OCI-LY7 (cell line): ENCODE data around the gene ADPRHL1. TPM values are rescaled to one million over a fixed set of nuclear protein-coding genes. Genes with fewer than 3 reads are reported as not detected.

Source experiments
- BruUV-seq: library from RNA; stranded (reverse); fragments of 400-500 nt; replicated peaks from 2 replicates; lab custom pipeline; 2021; lab: Mats Ljungman, UMichigan
- CTCF ChIA-PET: fragments of 300-600 bp; sonication (Branson Sonifier 250); formaldehyde crosslinking; loops from one replicate; lab custom pipeline; 2022; ENCODE audit warnings: antibody characterized with exemption; ENCODE audit not compliant: unreplicated experiment; lab: Charles Lee
- POLR2A ChIA-PET: fragments of 300-600 bp; sonication (Branson Sonifier 250); formaldehyde crosslinking; loops from one replicate; lab custom pipeline; 2022; ENCODE audit warnings: antibody characterized with exemption; lab: Charles Lee
- DNase-seq: peaks from one replicate; pipeline ENCODE4 v3.0.0-alpha.2; 2015; ENCODE audit warnings: low spot score
- H2AFZ ChIP-seq: fragments of 200-600 bp; sonication (generic), shearing (Covaris generic); 2 replicates; pipeline ENCODE4 v1.6.1; 2014; ENCODE audit warnings: mild to moderate bottlenecking, antibody characterized with exemption, low read length, moderate library complexity
- H3K27ac ChIP-seq: fragments of 200-600 bp; sonication (generic); 2 replicates; pipeline ENCODE4 v1.5.1; 2014; ENCODE audit warnings: mixed run types, low read depth, mild to moderate bottlenecking, moderate library complexity, low read length, inconsistent platforms; ENCODE audit not compliant: poor library complexity, severe bottlenecking
- H3K36me3 ChIP-seq: fragments of 200-600 bp; sonication (generic); 2 replicates; pipeline ENCODE4 v1.6.1; 2014; ENCODE audit warnings: mild to moderate bottlenecking, antibody characterized with exemption, low read length, moderate library complexity, mixed read lengths; ENCODE audit not compliant: insufficient read depth
- H3K4me1 ChIP-seq: fragments of 200-600 bp; sonication (generic); 2 replicates; pipeline ENCODE4 v1.5.1; 2014; ENCODE audit warnings: mild to moderate bottlenecking, low read length; ENCODE audit not compliant: insufficient read depth, poor library complexity, severe bottlenecking
- H3K4me2 ChIP-seq: fragments of 200-600 bp; sonication (generic); 2 replicates; pipeline ENCODE4 v1.6.1; 2014; ENCODE audit warnings: mild to moderate bottlenecking, low read length
- H3K4me3 ChIP-seq: fragments of 200-600 bp; sonication (generic); 2 replicates; pipeline ENCODE4 v1.5.1; 2014; ENCODE audit warnings: mild to moderate bottlenecking, low read depth, low read length; ENCODE audit not compliant: poor library complexity, severe bottlenecking
- H3K79me2 ChIP-seq: fragments of 200-600 bp; sonication (generic); 2 replicates; pipeline ENCODE4 v1.6.1; 2016; ENCODE audit warnings: low read depth, mild to moderate bottlenecking, low read length, moderate library complexity, mixed read lengths; ENCODE audit not compliant: insufficient read depth
- H3K9me2 ChIP-seq: fragments of 200-600 bp; sonication (generic); 2 replicates; pipeline ENCODE4 v1.6.1; 2016; ENCODE audit warnings: mild to moderate bottlenecking, low read length, mixed read lengths; ENCODE audit not compliant: insufficient read depth
- H3K9me3 ChIP-seq: fragments of 200-600 bp; sonication (generic); 2 replicates; pipeline ENCODE4 v1.6.1; 2014; ENCODE audit warnings: mild to moderate bottlenecking, mixed run types, low read length, mixed read lengths
- H4K20me1 ChIP-seq: fragments of 200-600 bp; sonication (generic); 2 replicates; pipeline ENCODE4 v1.6.1; 2014; ENCODE audit warnings: mild to moderate bottlenecking, antibody characterized with exemption, low read length, moderate library complexity, mixed read lengths; ENCODE audit not compliant: insufficient read depth
- CTCF ChIP-seq: fragments of 200-600 bp; sonication (generic); conservative IDR thresholded peaks from 2 replicates; pipeline ENCODE4 v1.5.1; 2014; ENCODE audit warnings: mild to moderate bottlenecking, antibody characterized with exemption, low read length, moderate library complexity, mixed read lengths
- EZH2phosphoT487 ChIP-seq: fragments of 200-600 bp; sonication (generic); IDR thresholded peaks from 2 replicates; pipeline ENCODE4 v1.6.1; 2018; ENCODE audit warnings: low read depth, borderline replicate concordance, mild to moderate bottlenecking, mixed run types, antibody characterized with exemption, low read length, moderate library complexity, mixed read lengths
- intact Hi-C: fragments of 100-400 bp; cut with micrococcal nuclease; formaldehyde crosslinking; loops from one replicate; pipeline ENCODE4 v1.10.0; 2022; ENCODE audit not compliant: unreplicated experiment
- total RNA-seq, 2 experiments: library from RNA; depleted of rRNA in 1 of 2; stranded (reverse); fragments of >200 nt in 1 of 2; shearing (Covaris generic) in 1 of 2; gene quantifications; 2 replicates each; pipeline ENCODE4 v1.2.3, GENCODE V29; 2014 to 2022

The ADPRHL1 gene
- total RNA-seq, 2 experiments from 2014 or later = 2.5 to 6.2 TPM

- no TSS peak for BruUV-seq
- TF ChIP-seq CTCF (no peak), EZH2phosphoT487 (no peak)
- ChIA-PET CTCF (no interaction called here), POLR2A (no interaction called here)
- Histone ChIP-seq H2AFZ (no peak overlapping the region), H3K4me2 (no peak overlapping the region), H3K4me1 (no peaks in the 10 kb centered on the region), H3K27ac (no peak overlapping the region), H3K36me3 (peaks cover 41% of the 10 kb centered on the region), H3K4me3 (no peak overlapping the region), H3K9me2 (no peaks in the 10 kb centered on the region), H4K20me1 (no peaks in the 10 kb centered on the region), H3K79me2 (no peaks in the 10 kb centered on the region), H3K9me3 (no peaks in the 10 kb centered on the region)
- intact Hi-C loops = no loop called here
- no peak for DNase-seq
Measured at GRCh38 chr13:113500530-113501265, 47.4 kb upstream of the ADPRHL1 start.

DNA sequence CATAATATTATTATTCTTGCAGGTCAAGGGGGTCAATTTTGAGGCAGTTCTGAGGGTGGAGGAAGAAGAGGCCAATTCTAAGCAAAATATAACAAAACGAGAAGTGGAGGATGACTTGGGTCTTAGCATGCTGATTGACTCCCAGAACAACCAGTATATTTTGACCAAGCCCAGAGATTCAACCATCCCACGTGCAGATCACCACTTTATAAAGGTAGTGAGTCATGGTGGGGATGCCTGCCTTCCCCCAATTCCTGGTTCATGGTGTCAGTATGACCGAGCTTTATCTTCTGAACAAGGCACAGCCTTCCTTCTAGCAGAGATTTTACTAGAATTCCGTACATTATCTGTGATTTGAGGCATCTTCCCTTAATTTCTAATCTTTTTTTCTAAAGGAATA lies 46.6 kb upstream of the ADPRHL1 start:
- BruUV-seq = no TSS peak
- H3K36me3 ChIP-seq = peaks cover 46% of the 10 kb centered on the region
- intact Hi-C loops = no loop called here

More for the DNA sequence above, 46.6 kb upstream of the ADPRHL1 start:
- H3K9me3 ChIP-seq = no peaks in the 10 kb centered on the region
- TF ChIP-seq CTCF = no peak
- TF ChIP-seq EZH2phosphoT487 = no peak
- H3K79me2 ChIP-seq = no peaks in the 10 kb centered on the region
- H3K9me2 ChIP-seq = no peaks in the 10 kb centered on the region
- no peak overlapping the region for H3K4me2 ChIP-seq
- H3K4me3 ChIP-seq = no peak overlapping the region
- H3K4me1 ChIP-seq = no peaks in the 10 kb centered on the region
- CTCF ChIA-PET = no interaction called here
- no peak overlapping the region for H2AFZ ChIP-seq
- DNase-seq = no peak
- no peaks in the 10 kb centered on the region for H4K20me1 ChIP-seq
- POLR2A ChIA-PET = no interaction called here
- no peak overlapping the region for H3K27ac ChIP-seq
